H9 (cell line): ENCODE results near the gene PAM. TPM values are rescaled to one million over a fixed set of nuclear protein-coding genes. Genes with fewer than 3 reads are reported as not detected.

Experiments
- DNase-seq: peaks from one replicate; pipeline ENCODE4 v3.0.0-alpha.2; 2017
- H2AFZ ChIP-seq: one replicate; pipeline ENCODE4 v1.6.1; 2013; ENCODE audit warnings: mild to moderate bottlenecking, low read length, control low read depth, moderate library complexity
- H2AK5ac ChIP-seq: 2 replicates; pipeline ENCODE4 v1.6.1; 2013; ENCODE audit warnings: low read length, control low read depth, mixed read lengths; ENCODE audit not compliant: insufficient read length
- H2BK120ac ChIP-seq: one replicate; pipeline ENCODE4 v1.6.1; 2013; ENCODE audit warnings: low read depth, mild to moderate bottlenecking, low read length, control low read depth, inconsistent platforms; ENCODE audit not compliant: poor library complexity, severe bottlenecking
- H2BK12ac ChIP-seq: 2 replicates; pipeline ENCODE4 v1.6.1; 2013; ENCODE audit warnings: low read length, control low read depth, mixed read lengths, low read depth; ENCODE audit not compliant: insufficient read length
- H2BK15ac ChIP-seq: 2 replicates; pipeline ENCODE4 v1.6.1; 2013; ENCODE audit warnings: low read depth, low read length, control low read depth
- H2BK20ac ChIP-seq: one replicate; pipeline ENCODE4 v1.6.1; 2013; ENCODE audit warnings: low read depth, mild to moderate bottlenecking, low read length, control low read depth, inconsistent platforms; ENCODE audit not compliant: poor library complexity, severe bottlenecking
- H2BK5ac ChIP-seq: 2 replicates; pipeline ENCODE4 v1.6.1; 2013; ENCODE audit warnings: low read length, control low read depth, mixed read lengths; ENCODE audit not compliant: insufficient read length
- H3K14ac ChIP-seq: 2 replicates; pipeline ENCODE4 v1.6.1; 2013; ENCODE audit warnings: low read length, control low read depth; ENCODE audit not compliant: insufficient read depth
- H3K18ac ChIP-seq: 2 replicates; pipeline ENCODE4 v1.6.1; 2013; ENCODE audit warnings: low read depth, mild to moderate bottlenecking, mixed read lengths, low read length, control low read depth; ENCODE audit not compliant: insufficient read length
- H3K23ac ChIP-seq: 2 replicates; pipeline ENCODE4 v1.6.1; 2013; ENCODE audit warnings: low read length, control low read depth, mixed read lengths, low read depth; ENCODE audit not compliant: insufficient read length
- H3K23me2 ChIP-seq: 2 replicates; pipeline ENCODE4 v1.6.1; 2013; ENCODE audit warnings: low read depth, mild to moderate bottlenecking, mixed read lengths, low read length, control low read depth; ENCODE audit not compliant: insufficient read length, poor library complexity, severe bottlenecking
- H3K27ac ChIP-seq: 2 replicates; pipeline ENCODE4 v1.5.1; 2013; ENCODE audit warnings: low read length, control low read depth, mixed read lengths, low read depth; ENCODE audit not compliant: insufficient read length
- H3K27me3 ChIP-seq: 2 replicates; pipeline ENCODE4 v1.6.1; 2013; ENCODE audit warnings: low read length, control low read depth, inconsistent platforms; ENCODE audit not compliant: insufficient read depth
- H3K4ac ChIP-seq: 2 replicates; pipeline ENCODE4 v1.6.1; 2013; ENCODE audit warnings: low read depth, mild to moderate bottlenecking, control low read depth, inconsistent platforms, low read length, moderate library complexity
- H3K4me1 ChIP-seq: 2 replicates; pipeline ENCODE4 v1.6.1; 2013; ENCODE audit warnings: low read length, control low read depth, inconsistent platforms; ENCODE audit not compliant: insufficient read depth
- H3K4me2 ChIP-seq: 2 replicates; pipeline ENCODE4 v1.6.1; 2013; ENCODE audit warnings: low read length, control low read depth, mixed read lengths; ENCODE audit not compliant: insufficient read length, insufficient read depth
- H3K56ac ChIP-seq: 2 replicates; pipeline ENCODE4 v1.6.1; 2013; ENCODE audit warnings: low read depth, mild to moderate bottlenecking, mixed read lengths, low read length, control low read depth; ENCODE audit not compliant: insufficient read length
- H3K79me1 ChIP-seq: 2 replicates; pipeline ENCODE4 v1.6.1; 2013; ENCODE audit warnings: low read depth, mild to moderate bottlenecking, moderate library complexity, low read length, control low read depth, inconsistent platforms; ENCODE audit not compliant: insufficient read depth, poor library complexity, severe bottlenecking
- H3K79me2 ChIP-seq: 2 replicates; pipeline ENCODE4 v1.6.1; 2013; ENCODE audit warnings: low read length, control low read depth, inconsistent platforms; ENCODE audit not compliant: insufficient read depth
- H3K9ac ChIP-seq: 2 replicates; pipeline ENCODE4 v1.6.1; 2013; ENCODE audit warnings: low read length, control low read depth, mixed read lengths; ENCODE audit not compliant: insufficient read length; ENCODE audit errors: extremely low read depth
- H3K9me3 ChIP-seq: one replicate; pipeline ENCODE4 v1.6.1; 2013; ENCODE audit warnings: low read depth, low read length, inconsistent platforms; ENCODE audit not compliant: control insufficient read depth
- H3T11ph ChIP-seq: one replicate; pipeline ENCODE4 v1.6.1; 2013; ENCODE audit warnings: mild to moderate bottlenecking, low read length, control low read depth, inconsistent platforms
- H4K20me1 ChIP-seq: one replicate; pipeline ENCODE4 v1.6.1; 2013; ENCODE audit not compliant: control insufficient read depth, insufficient read length, insufficient read depth
- H4K5ac ChIP-seq: 2 replicates; pipeline ENCODE4 v1.6.1; 2013; ENCODE audit warnings: low read depth, mild to moderate bottlenecking, mixed read lengths, low read length, control low read depth; ENCODE audit not compliant: insufficient read length
- H4K8ac ChIP-seq: replicated peaks from 2 replicates; pipeline ENCODE4 v1.6.1; 2013; ENCODE audit warnings: low read length, control low read depth, mixed read lengths, low read depth; ENCODE audit not compliant: insufficient read length
- H4K91ac ChIP-seq: 2 replicates; pipeline ENCODE4 v1.6.1; 2013; ENCODE audit warnings: low read depth, mild to moderate bottlenecking, moderate library complexity, mixed read lengths, low read length, control low read depth; ENCODE audit not compliant: insufficient read length
- H3K27ac Mint-ChIP-seq, 3 experiments: 2 replicates in 2 of 3; 3 replicates in 1 of 3; pipeline ENCODE4 v1.8.0; 2020 to 2021; ENCODE audit warnings: mixed read lengths in 3 of 3, mild to moderate bottlenecking in 1 of 3, moderate library complexity in 1 of 3
- H3K27me3 Mint-ChIP-seq: 2 replicates; pipeline ENCODE4 v1.8.0; 2021; ENCODE audit warnings: low read depth, mild to moderate bottlenecking, moderate library complexity, mixed read lengths
- H3K36me3 Mint-ChIP-seq, 3 experiments: 2 replicates in 2 of 3; 3 replicates in 1 of 3; pipeline ENCODE4 v1.8.0; 2020 to 2021; ENCODE audit warnings: low read depth in 3 of 3, mixed read lengths in 3 of 3; ENCODE audit not compliant: insufficient read depth in 1 of 3
- H3K4me1 Mint-ChIP-seq, 2 experiments: 2 replicates each; pipeline ENCODE4 v1.8.0; 2020; ENCODE audit warnings: mixed read lengths in 2 of 2
- H3K4me3 Mint-ChIP-seq, 2 experiments: 2 replicates in 1 of 2; 3 replicates in 1 of 2; pipeline ENCODE4 v1.8.0; 2020 to 2021; ENCODE audit warnings: mild to moderate bottlenecking in 2 of 2, mixed read lengths in 2 of 2, moderate library complexity in 1 of 2
- H3K9me3 Mint-ChIP-seq, 2 experiments: 2 replicates in 1 of 2; 3 replicates in 1 of 2; pipeline ENCODE4 v1.8.0; 2020; ENCODE audit warnings: mild to moderate bottlenecking in 2 of 2, mixed read lengths in 2 of 2, moderate library complexity in 1 of 2
- CTCF ChIP-seq: fragments of 200-600 bp; sonication (generic); conservative IDR thresholded peaks from 3 replicates; pipeline ENCODE4 v1.8.0; 2021; ENCODE audit warnings: antibody characterized with exemption, mild to moderate bottlenecking
- WGBS: extraction: QIAGEN DNeasy Blood & Tissue Kit; methylation state at CpG from one replicate; pipeline ENCODE4 v1.1.7; 2013; ENCODE audit warnings: missing lambda C conversion rate, low lambda C conversion rate, mixed read lengths; ENCODE audit not compliant: insufficient read length; ENCODE audit errors: extremely low coverage; 5-methylcytosine and 5-hydroxymethylcytosine counted together
- total RNA-seq: library from RNA; stranded (reverse); gene quantifications from 2 replicates; pipeline ENCODE4 v1.2.1, GENCODE V29; 2021

The PAM gene
- total RNA-seq, 1 experiment from 2014 or later: 31.5 TPM

GRCh38 chr5:103006921-103007320 lies 251.8 kb downstream of the PAM start:
- Histone ChIP-seq H4K20me1 (no peaks in the 10 kb centered on the region), H2BK5ac (no peak overlapping the region), H3K23me2 (no peaks in the 10 kb centered on the region), H3K14ac (no peak overlapping the region), H2BK15ac (no peak overlapping the region), H4K8ac (no peak overlapping the region), H2BK12ac (no peak overlapping the region), H3K4me1 (no peaks in the 10 kb centered on the region), H3K9ac (no peak overlapping the region), H3K79me2 (no peaks in the 10 kb centered on the region), H3K27me3 (no peaks in the 10 kb centered on the region), H2AK5ac (no peak overlapping the region), H2BK120ac (no peak overlapping the region), H2BK20ac (no peak overlapping the region), H3K4me2 (no peak overlapping the region), H3K23ac (no peak overlapping the region), H3K18ac (no peak overlapping the region), H4K5ac (no peak overlapping the region), H3K27ac (no peak overlapping the region), H3K79me1 (no peaks in the 10 kb centered on the region), H3K56ac (no peak overlapping the region), H4K91ac (no peak overlapping the region), H3T11ph (no peak overlapping the region), H2AFZ (no peak overlapping the region), H3K4ac (no peak overlapping the region), H3K9me3 (no peaks in the 10 kb centered on the region)
- TF ChIP-seq CTCF: no peak
- H3K9me3 Mint-ChIP-seq: no peaks in the 10 kb centered on the region
- no peak for DNase-seq
- 0 out of 4 replicates have a peak, but pooled peaks cover 0 to under 1% of the 10 kb centered on the region in 2 experiments for H3K4me1 Mint-ChIP-seq
- H3K27me3 Mint-ChIP-seq: no peaks in the 10 kb centered on the region
- no CpG with 5 or more reads among the region's 1 CpG for WGBS
- peaks cover 0 to 7% (median 3%) of the 10 kb centered on the region in 3 experiments; a peak in 2 of 7 replicates for H3K36me3 Mint-ChIP-seq
- H3K4me3 Mint-ChIP-seq: no peak overlapping the region
- no peak overlapping the region for H3K27ac Mint-ChIP-seq
